H1 (cell line): ENCODE results near the gene ZNF488. TPM values are rescaled to one million over a fixed set of nuclear protein-coding genes. Genes with fewer than 3 reads are reported as not detected.

Experiments used
- CTCF ChIA-PET: fragments of 300-600 bp; sonication (Branson Sonifier 250); formaldehyde crosslinking; loops from one replicate; lab custom pipeline; 2021; ENCODE audit not compliant: partially characterized antibody; lab: Charles Lee
- POLR2A ChIA-PET: fragments of 300-600 bp; sonication (Branson Sonifier 250); formaldehyde crosslinking; loops from one replicate; lab custom pipeline; 2021; ENCODE audit warnings: inconsistent platforms; ENCODE audit not compliant: partially characterized antibody; lab: Charles Lee
- DNase-seq, 2 experiments: peaks; one replicate each; pipeline versions ENCODE4 v3.0.0 to v3.0.0-alpha.2; 2010 to 2022; ENCODE audit warnings: low spot score in 2 of 2, low read depth in 1 of 2, mixed read lengths in 1 of 2
- FAIRE-seq: peaks from 2 replicates; lab custom pipeline; 2011; peaks lifted over from hg19 to GRCh38; lab: Jason Lieb, UNC
- H2AFZ ChIP-seq: 2 replicates; pipeline ENCODE4 v1.8.1; 2012; ENCODE audit warnings: low read length, inconsistent platforms
- H2AK5ac ChIP-seq: 2 replicates; pipeline ENCODE4 v1.6.1; 2013; ENCODE audit warnings: low read depth, low read length
- H2BK120ac ChIP-seq: replicated peaks from 2 replicates; pipeline ENCODE3; 2013; ENCODE audit warnings: low read depth, low read length, inconsistent platforms
- H2BK12ac ChIP-seq: 2 replicates; pipeline ENCODE4 v1.6.1; 2013; ENCODE audit warnings: low read depth, low read length
- H2BK15ac ChIP-seq: 2 replicates; pipeline ENCODE4 v1.6.1; 2013; ENCODE audit warnings: low read length
- H2BK20ac ChIP-seq: 2 replicates; pipeline ENCODE4 v1.6.1; 2013; ENCODE audit warnings: low read length
- H2BK5ac ChIP-seq: 2 replicates; pipeline ENCODE4 v1.6.1; 2013; ENCODE audit warnings: low read depth, low read length
- H3K14ac ChIP-seq: 2 replicates; pipeline ENCODE4 v1.6.1; 2013; ENCODE audit warnings: inconsistent platforms; ENCODE audit not compliant: insufficient read length
- H3K18ac ChIP-seq: 2 replicates; pipeline ENCODE4 v1.6.1; 2013; ENCODE audit warnings: low read length; ENCODE audit errors: extremely low read depth
- H3K23ac ChIP-seq: 2 replicates; pipeline ENCODE4 v1.6.1; 2013; ENCODE audit warnings: inconsistent platforms; ENCODE audit not compliant: insufficient read length
- H3K23me2 ChIP-seq: 2 replicates; pipeline ENCODE4 v1.6.1; 2013; ENCODE audit warnings: low read depth, low read length
- H3K27ac ChIP-seq: 2 replicates; pipeline ENCODE4 v1.6.1; 2011; ENCODE audit warnings: low read depth, low read length, inconsistent platforms
- H3K27me3 ChIP-seq, 4 experiments: replicated peaks in 1 of 4; 1 replicate in 1 of 4; 2 replicates in 3 of 4; pipeline versions ENCODE4 v1.6.1 to v1.8.1; 2011 to 2013; ENCODE audit warnings: low read length in 3 of 4, mild to moderate bottlenecking in 3 of 4, inconsistent platforms in 2 of 4, mixed read lengths in 2 of 4, moderate library complexity in 1 of 4; ENCODE audit not compliant: control insufficient read depth in 3 of 4, insufficient read depth in 3 of 4; ENCODE audit errors: extremely low read depth in 1 of 4
- H3K36me3 ChIP-seq, 4 experiments: 2 replicates each; pipeline versions ENCODE4 v1.6.1 to v1.8.1; 2011 to 2013; ENCODE audit warnings: mild to moderate bottlenecking in 4 of 4, low read length in 3 of 4, moderate library complexity in 2 of 4, control low read depth in 1 of 4, inconsistent platforms in 1 of 4; ENCODE audit not compliant: insufficient read depth in 4 of 4, control insufficient read depth in 2 of 4
- H3K4ac ChIP-seq: replicated peaks from 2 replicates; pipeline ENCODE3; 2013; ENCODE audit warnings: low read length, low read depth, mixed read lengths, inconsistent platforms; ENCODE audit not compliant: insufficient read length
- H3K4me1 ChIP-seq, 4 experiments: replicated peaks in 1 of 4; 1 replicate in 1 of 4; 2 replicates in 3 of 4; pipeline versions ENCODE4 v1.6.1 to v1.8.1; 2011 to 2013; ENCODE audit warnings: low read length in 3 of 4, inconsistent platforms in 2 of 4, mixed read lengths in 1 of 4; ENCODE audit not compliant: insufficient read depth in 4 of 4, control insufficient read depth in 3 of 4
- H3K4me2 ChIP-seq, 2 experiments: 2 replicates each; pipeline versions ENCODE4 v1.6.1 to v1.8.1; 2011 to 2013; ENCODE audit warnings: low read depth in 2 of 2, low read length in 2 of 2, control low read depth in 1 of 2, inconsistent platforms in 1 of 2, mild to moderate bottlenecking in 1 of 2; ENCODE audit not compliant: insufficient read depth in 1 of 2
- H3K4me3 ChIP-seq, 4 experiments: fragments of 200-600, 300-600 bp in 1 of 4; sonication (generic), shearing (Covaris generic), sonication (Bioruptor Twin) in 1 of 4; 2 replicates each; pipeline versions ENCODE4 v1.5.1 to v1.8.1; 2011 to 2016; ENCODE audit warnings: low read length in 4 of 4, low read depth in 3 of 4, control low read depth in 2 of 4, inconsistent platforms in 2 of 4, mild to moderate bottlenecking in 2 of 4, mixed read lengths in 1 of 4, moderate library complexity in 1 of 4; ENCODE audit not compliant: insufficient read depth in 2 of 4; ENCODE audit errors: extremely low read depth in 1 of 4
- H3K56ac ChIP-seq: replicated peaks from 2 replicates; pipeline ENCODE3; 2013; ENCODE audit warnings: low read depth, mild to moderate bottlenecking, mixed read lengths, low read length, inconsistent platforms; ENCODE audit not compliant: insufficient read length
- H3K79me1 ChIP-seq: 2 replicates; pipeline ENCODE4 v1.6.1; 2013; ENCODE audit warnings: low read depth, low read length, control low read depth
- H3K79me2 ChIP-seq, 2 experiments: 2 replicates each; pipeline versions ENCODE4 v1.6.1 to v1.8.1; 2012 to 2013; ENCODE audit warnings: low read length in 2 of 2, mild to moderate bottlenecking in 2 of 2, inconsistent platforms in 1 of 2; ENCODE audit not compliant: insufficient read depth in 2 of 2, control insufficient read depth in 1 of 2
- H3K9ac ChIP-seq, 4 experiments: replicated peaks in 1 of 4; 1 replicate in 1 of 4; 2 replicates in 3 of 4; pipeline versions ENCODE4 v1.6.1 to v1.8.1; 2011 to 2013; ENCODE audit warnings: low read depth in 3 of 4, low read length in 3 of 4, control low read depth in 2 of 4, mild to moderate bottlenecking in 2 of 4, moderate library complexity in 2 of 4, inconsistent platforms in 1 of 4; ENCODE audit errors: extremely low read depth in 1 of 4
- H3K9me3 ChIP-seq, 2 experiments: 2 replicates each; pipeline versions ENCODE4 v1.6.1 to v1.8.1; 2012 to 2013; ENCODE audit warnings: mild to moderate bottlenecking in 2 of 2, moderate library complexity in 2 of 2, control low read depth in 1 of 2, inconsistent platforms in 1 of 2, low read depth in 1 of 2, low read length in 1 of 2, mixed read lengths in 1 of 2; ENCODE audit not compliant: insufficient read depth in 2 of 2
- H4K20me1 ChIP-seq, 2 experiments: replicated peaks in 1 of 2; 2 replicates each; pipeline versions ENCODE3 to v1.8.1; 2011 to 2013; ENCODE audit warnings: inconsistent platforms in 2 of 2, low read length in 2 of 2, mild to moderate bottlenecking in 1 of 2; ENCODE audit not compliant: insufficient read depth in 2 of 2, control insufficient read depth in 1 of 2
- H4K5ac ChIP-seq: 2 replicates; pipeline ENCODE4 v1.6.1; 2013; ENCODE audit warnings: low read length, low read depth, mixed read lengths, inconsistent platforms; ENCODE audit not compliant: insufficient read length
- H4K8ac ChIP-seq: 2 replicates; pipeline ENCODE4 v1.8.0; 2013; ENCODE audit warnings: mild to moderate bottlenecking, moderate library complexity, low read length, inconsistent platforms; ENCODE audit not compliant: insufficient read depth; ENCODE audit errors: extremely low read depth
- H4K91ac ChIP-seq: replicated peaks from 2 replicates; pipeline ENCODE3; 2013; ENCODE audit warnings: low read length, mixed read lengths, inconsistent platforms; ENCODE audit not compliant: insufficient read length
- ATF3 ChIP-seq: IDR thresholded peaks from 2 replicates; pipeline ENCODE4 v1.6.1; 2011; ENCODE audit warnings: low read depth, mild to moderate bottlenecking, low read length; ENCODE audit not compliant: insufficient read depth
- CEBPB ChIP-seq: IDR thresholded peaks from 2 replicates; pipeline ENCODE4 v1.6.1; 2012; ENCODE audit warnings: low read depth, low read length
- CTBP2 ChIP-seq: IDR thresholded peaks from 2 replicates; pipeline ENCODE4 v1.7.0; 2011; ENCODE audit warnings: borderline replicate concordance, mild to moderate bottlenecking, moderate library complexity, mixed read lengths, low read length; ENCODE audit not compliant: insufficient read depth, insufficient read length
- JUN ChIP-seq: IDR thresholded peaks from 2 replicates; pipeline ENCODE4 v1.6.1; 2011; ENCODE audit warnings: low read depth, mild to moderate bottlenecking, improper control_type of control experiment, low read length
- KDM1A ChIP-seq: fragments of 200-600, 300-600 bp; sonication (generic); IDR thresholded peaks from 2 replicates; pipeline ENCODE4 v1.7.1; 2016; ENCODE audit warnings: mild to moderate bottlenecking, low read length, borderline replicate concordance
- MAX ChIP-seq: IDR thresholded peaks from 2 replicates; pipeline ENCODE4 v1.6.1; 2012; ENCODE audit warnings: inconsistent platforms
- NANOG ChIP-seq: IDR thresholded peaks from 2 replicates; pipeline ENCODE4 v1.6.1; 2011; ENCODE audit warnings: low read length, low read depth, mild to moderate bottlenecking, inconsistent platforms; ENCODE audit not compliant: insufficient read depth, poor library complexity, severe bottlenecking
- NRF1 ChIP-seq: IDR thresholded peaks from 2 replicates; pipeline ENCODE4 v1.6.1; 2011; ENCODE audit warnings: mild to moderate bottlenecking, low read depth, low read length, improper control_type of control experiment
- RAD21 ChIP-seq, 2 experiments: IDR thresholded peaks in 1 of 2; conservative IDR thresholded peaks in 1 of 2; 2 replicates each; pipeline ENCODE4 v1.6.1; 2011; ENCODE audit warnings: low read depth in 2 of 2, low read length in 2 of 2, improper control_type of control experiment in 1 of 2, inconsistent platforms in 1 of 2, mild to moderate bottlenecking in 1 of 2, moderate library complexity in 1 of 2
- RNF2 ChIP-seq: fragments of 200-900, 300-1000 bp; sonication (generic); IDR thresholded peaks from 2 replicates; pipeline ENCODE4 v1.7.1; 2016; ENCODE audit warnings: borderline replicate concordance, low read depth, mild to moderate bottlenecking, antibody characterized with exemption, low read length; ENCODE audit not compliant: poor library complexity, severe bottlenecking; ENCODE audit errors: missing control alignments
- SP4 ChIP-seq: IDR thresholded peaks from 2 replicates; pipeline ENCODE4 v1.6.1; 2012; ENCODE audit warnings: low read length, inconsistent platforms
- TAF1 ChIP-seq: IDR thresholded peaks from 2 replicates; pipeline ENCODE4 v1.6.1; 2011; ENCODE audit warnings: mild to moderate bottlenecking, low read depth, low read length
- WGBS, 2 experiments: shearing (Covaris generic) in 1 of 2; methylation state at CpG; one replicate each; pipeline versions ENCODE4 v1.1.6 to v1.1.7; 2013 to 2015; ENCODE audit warnings: low lambda C conversion rate in 2 of 2, mixed read lengths in 2 of 2, inconsistent platforms in 1 of 2, low coverage in 1 of 2, missing lambda C conversion rate in 1 of 2; ENCODE audit not compliant: insufficient replicate concordance in 2 of 2, insufficient coverage in 1 of 2, insufficient read length in 1 of 2; ENCODE audit errors: extremely low coverage in 1 of 2, missing lambda C conversion rate in 1 of 2; 5-methylcytosine and 5-hydroxymethylcytosine counted together
- polyA plus RNA-seq, 7 experiments: library from polyadenylated mRNA; depleted of rRNA in 3 of 7; stranded (reverse) in 5 of 7; unstranded in 2 of 7; fragments of >200 nt in 5 of 7; fragments of 200-250 nt in 2 of 7; gene quantifications; 1 replicate in 5 of 7; 2 replicates in 1 of 7; 4 replicates in 1 of 7; pipeline versions ENCODE4 v1.2.1 to v1.2.3, GENCODE V29; 2011 to 2013; ENCODE audit warnings: missing spikeins in 2 of 7, mixed read lengths in 2 of 7
- total RNA-seq: library from RNA; stranded (reverse); fragmentation: NEBNext Ultra II Directional; extraction: Animal tissue kit (Norgen Biotek cat#: 25700); gene quantifications from 2 replicates; pipeline ENCODE4 v1.2.1, GENCODE V29; 2021

The ZNF488 gene
- total and polyA plus RNA-seq, 2 of the 8 experiments (the other 6 are each of a cell fraction or from before 2014, with no cell fraction given) = 7.9 to 11.4 TPM

- Histone ChIP-seq H3K18ac (no peak overlapping the region), H2AFZ (no peak overlapping the region), H2BK5ac (no peak overlapping the region), H3K36me3 (no peaks in the 10 kb centered on the region), H3K9ac (no peak overlapping the region), H4K5ac (no peak overlapping the region), H4K20me1 (no peaks in the 10 kb centered on the region), H3K9me3 (no peaks in the 10 kb centered on the region), H2BK15ac (no peak overlapping the region), H2BK12ac (no peak overlapping the region), H3K27me3 (no peaks in the 10 kb centered on the region), H3K4ac (no peak overlapping the region), H3K23ac (no peak overlapping the region), H3K4me3 (no peak overlapping the region), H3K4me1 (no peaks in the 10 kb centered on the region), H3K27ac (no peak overlapping the region), H4K91ac (no peak overlapping the region), H3K79me1 (no peaks in the 10 kb centered on the region), H2AK5ac (no peak overlapping the region), H3K4me2 (no peak overlapping the region), H4K8ac (no peak overlapping the region), H3K23me2 (peaks cover 7% of the 10 kb centered on the region; the same call in 1 of the 2 replicates), H2BK20ac (no peak overlapping the region), H2BK120ac (no peak overlapping the region), H3K79me2 (no peaks in the 10 kb centered on the region), H3K56ac (no peak overlapping the region), H3K14ac (no peak overlapping the region)
- no peak for FAIRE-seq
- no peak for DNase-seq
- 87% methylated on average over 14 of the region's 14 CpGs; no CpG with 5 or more reads in 1 of the 2 experiments for WGBS, 2 experiments
- ChIA-PET CTCF (no interaction called here), POLR2A (no interaction called here)
- TF ChIP-seq KDM1A = no peak
- TF ChIP-seq JUN = no peak
- no peak for TF ChIP-seq NANOG
- TF ChIP-seq CEBPB = no peak
- TF ChIP-seq NRF1 = no peak
- TF ChIP-seq SP4 = no peak
- no peak for TF ChIP-seq MAX
- no peak for TF ChIP-seq CTBP2
- TF ChIP-seq ATF3 = no peak
- TF ChIP-seq RNF2 = no peak
- no peak for TF ChIP-seq RAD21 (IDR thresholded peaks at IDR 0.05 in 1 of 2, conservative IDR thresholded peaks at IDR 0.05 in 1 of 2; ENCODE audit: low read depth in 2 of 2, low read length in 2 of 2)
- no peak for TF ChIP-seq TAF1
Measured at GRCh38 chr10:47413531-47414226, 29.6 kb upstream of the ZNF488 start.
